ENCODE results near the gene ACP5.
"Not testable (repeated sequence)": the region's sequence is repeated elsewhere in the genome, so short reads cannot be mapped to it uniquely, and the experiment has no call there.

DNA sequence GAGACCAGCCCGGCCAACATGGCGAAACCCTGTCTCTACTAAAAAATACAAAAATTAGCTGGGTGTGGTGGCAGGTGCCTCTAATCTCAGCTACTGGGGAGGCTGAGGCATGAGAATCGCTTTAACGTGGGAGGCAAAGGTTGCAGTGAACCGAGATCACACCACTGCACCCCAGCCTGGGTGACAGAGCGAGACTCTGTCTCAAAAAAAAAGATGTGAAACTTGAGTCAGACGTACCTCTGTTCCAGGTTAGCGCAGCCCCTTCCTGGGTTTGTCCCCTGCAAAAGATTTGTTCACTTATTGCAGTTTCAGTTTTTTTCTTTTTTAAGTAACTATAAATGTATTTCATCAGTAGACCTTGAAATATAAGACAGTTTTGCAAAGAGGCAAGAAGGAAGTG, 22.3 kb upstream of the ACP5 start:
- TF ChIP-seq, protein P1, sequence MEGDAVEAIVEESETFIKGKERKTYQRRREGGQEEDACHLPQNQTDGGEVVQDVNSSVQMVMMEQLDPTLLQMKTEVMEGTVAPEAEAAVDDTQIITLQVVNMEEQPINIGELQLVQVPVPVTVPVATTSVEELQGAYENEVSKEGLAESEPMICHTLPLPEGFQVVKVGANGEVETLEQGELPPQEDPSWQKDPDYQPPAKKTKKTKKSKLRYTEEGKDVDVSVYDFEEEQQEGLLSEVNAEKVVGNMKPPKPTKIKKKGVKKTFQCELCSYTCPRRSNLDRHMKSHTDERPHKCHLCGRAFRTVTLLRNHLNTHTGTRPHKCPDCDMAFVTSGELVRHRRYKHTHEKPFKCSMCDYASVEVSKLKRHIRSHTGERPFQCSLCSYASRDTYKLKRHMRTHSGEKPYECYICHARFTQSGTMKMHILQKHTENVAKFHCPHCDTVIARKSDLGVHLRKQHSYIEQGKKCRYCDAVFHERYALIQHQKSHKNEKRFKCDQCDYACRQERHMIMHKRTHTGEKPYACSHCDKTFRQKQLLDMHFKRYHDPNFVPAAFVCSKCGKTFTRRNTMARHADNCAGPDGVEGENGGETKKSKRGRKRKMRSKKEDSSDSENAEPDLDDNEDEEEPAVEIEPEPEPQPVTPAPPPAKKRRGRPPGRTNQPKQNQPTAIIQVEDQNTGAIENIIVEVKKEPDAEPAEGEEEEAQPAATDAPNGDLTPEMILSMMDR (conservative IDR thresholded peaks at IDR 0.05; ENCODE audit: low read depth, low read length): not testable (repeated sequence)
- TF ChIP-seq EZH2 (IDR thresholded peaks at IDR 0.05; ENCODE audit: low read length, unreplicated experiment): not testable (repeated sequence)

All from PC-3 (cell line).